Activated T-cell treated with anti-CD3 and anti-CD28 coated beads, Interleukin-2, amount 50 U/mL, for 72 hours (primary cell): ENCODE results near the gene MYO1B. TPM values are rescaled to one million over a fixed set of nuclear protein-coding genes. Genes with fewer than 3 reads are reported as not detected.

Experiments
- ATAC-seq, 2 donors: fragments of 150-1000 bp; cut with Tn5 transposase; replicated peaks in 1 of 2; 2 replicates each; pipeline ENCODE4 v1.10.0; 2021; ENCODE audit warnings: moderate library complexity in 2 of 2, mild to moderate bottlenecking in 1 of 2
- DNase-seq, 2 donors: peaks; one replicate each; pipeline ENCODE4 v3.0.0; 2021 to 2022; ENCODE audit warnings: mixed read lengths in 1 of 2
- H3K27ac Mint-ChIP-seq: one replicate; pipeline ENCODE4 v1.8.0; 2022; ENCODE audit warnings: mild to moderate bottlenecking, moderate library complexity, mixed read lengths
- H3K27me3 Mint-ChIP-seq: one replicate; pipeline ENCODE4 v1.8.0; 2022; ENCODE audit warnings: low read depth, mixed read lengths
- H3K36me3 Mint-ChIP-seq, 2 donors: one replicate each; pipeline ENCODE4 v1.8.0; 2022; ENCODE audit warnings: mixed read lengths in 2 of 2, mild to moderate bottlenecking in 1 of 2; ENCODE audit not compliant: insufficient read depth in 2 of 2
- H3K4me1 Mint-ChIP-seq: one replicate; pipeline ENCODE4 v1.8.0; 2022; ENCODE audit warnings: low read depth, mixed read lengths
- H3K4me3 Mint-ChIP-seq, 2 donors: one replicate each; pipeline ENCODE4 v1.8.0; 2022; ENCODE audit warnings: mild to moderate bottlenecking in 2 of 2, mixed read lengths in 2 of 2, moderate library complexity in 2 of 2
- H3K9me3 Mint-ChIP-seq, 2 donors: one replicate each; pipeline ENCODE4 v1.8.0; 2022; ENCODE audit warnings: mixed read lengths in 2 of 2
- total RNA-seq, 2 donors: library from RNA; stranded (reverse); gene quantifications; one replicate each; pipeline ENCODE4 v1.2.3, GENCODE V29; 2022

The MYO1B gene
- total RNA-seq, 2 donors from 2014 or later = 24.4 to 37.5 TPM

DNA sequence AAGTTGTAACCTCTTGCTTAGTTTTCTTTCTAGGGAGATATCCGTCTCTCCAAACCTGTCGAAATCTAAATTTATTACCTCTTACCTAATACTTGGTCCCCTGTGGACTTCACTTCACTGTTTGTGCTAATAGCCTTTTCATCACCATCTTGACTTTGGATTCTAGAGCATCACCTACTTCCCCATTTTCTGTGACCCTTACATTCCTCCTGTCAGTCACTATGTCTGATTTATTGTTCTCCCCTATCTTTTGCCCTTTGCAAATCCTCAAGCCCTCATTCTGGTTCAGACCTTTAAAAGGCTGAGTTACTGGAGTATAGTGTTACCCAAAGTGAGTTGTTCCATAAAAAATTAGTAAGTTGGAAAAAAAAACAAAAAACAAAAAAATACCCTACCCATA, 7.5 kb downstream of the MYO1B start:
- Mint-ChIP-seq H3K27ac (no peak overlapping the region), H3K9me3 (no peaks in the 10 kb centered on the region), H3K27me3 (peaks cover 15% of the 10 kb centered on the region), H3K4me3 (no peak overlapping the region), H3K4me1 (peaks cover 2% of the 10 kb centered on the region), H3K36me3 (no peaks in the 10 kb centered on the region)
- ATAC-seq (no peak), DNase-seq (no peak)

DNA sequence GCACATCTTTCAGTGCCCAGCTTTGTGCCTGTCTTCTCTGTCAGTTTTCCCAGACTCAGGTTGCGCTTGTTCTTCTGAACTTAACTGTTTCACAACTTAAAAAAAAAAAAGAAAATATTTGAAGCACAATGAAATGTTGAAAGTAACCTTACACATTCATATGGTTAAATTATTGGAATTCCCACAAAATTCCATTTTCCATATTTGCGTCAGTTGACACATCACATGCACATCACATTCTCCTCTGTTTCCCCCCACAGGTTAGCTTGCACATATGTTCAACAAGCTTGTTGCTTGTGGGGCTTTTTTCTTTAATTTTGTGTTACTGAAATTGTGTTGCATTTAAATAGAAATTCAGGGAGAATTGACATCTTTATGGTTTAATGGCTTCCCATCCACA, 8.3 kb downstream of the MYO1B start:
- Mint-ChIP-seq H3K36me3 (no peaks in the 10 kb centered on the region), H3K4me3 (no peak overlapping the region), H3K4me1 (no peaks in the 10 kb centered on the region), H3K9me3 (no peaks in the 10 kb centered on the region), H3K27me3 (peaks cover 12% of the 10 kb centered on the region), H3K27ac (no peak overlapping the region)
- ATAC-seq (no peak), DNase-seq (no peak)

- H3K4me1 Mint-ChIP-seq = no peaks in the 10 kb centered on the region
- H3K27me3 Mint-ChIP-seq = no peaks in the 10 kb centered on the region
- H3K9me3 Mint-ChIP-seq = no peaks in the 10 kb centered on the region
- H3K4me3 Mint-ChIP-seq = no peak overlapping the region
- ATAC-seq = no peak
- H3K36me3 Mint-ChIP-seq = no peaks in the 10 kb centered on the region
- no peak for DNase-seq
- no peak overlapping the region for H3K27ac Mint-ChIP-seq
Observed at GRCh38 chr2:191255271-191255670, 10.1 kb downstream of the MYO1B start.

DNA sequence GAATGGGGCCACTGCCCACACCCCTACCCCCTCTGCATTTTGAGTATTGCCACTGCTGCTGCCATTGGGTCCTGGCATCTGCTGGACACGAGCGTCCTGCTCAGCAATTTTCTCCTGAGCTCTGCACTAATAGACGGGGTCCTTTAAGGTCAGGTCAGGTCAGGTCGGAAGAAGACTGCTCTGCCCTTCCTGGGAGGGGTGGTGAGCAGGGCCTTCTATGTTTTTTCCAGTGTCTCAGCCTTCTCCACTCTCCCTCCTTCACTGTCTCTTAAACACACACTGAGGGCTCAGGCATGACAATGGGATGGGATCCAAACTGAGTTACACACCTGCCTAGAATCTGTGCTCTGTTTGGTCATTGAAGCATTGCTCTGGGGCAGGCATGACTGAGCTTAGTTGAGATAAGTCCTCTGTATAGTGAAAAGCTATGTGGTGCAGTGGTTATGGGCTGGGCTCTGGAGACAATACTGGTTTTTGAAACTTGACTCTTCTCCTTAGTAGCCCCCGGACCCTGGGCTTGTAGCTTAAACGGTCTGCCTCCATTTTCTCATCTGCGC, 10.6 kb downstream of the MYO1B start:
- no peaks in the 10 kb centered on the region for H3K4me1 Mint-ChIP-seq
- H3K36me3 Mint-ChIP-seq = no peaks in the 10 kb centered on the region
- H3K27ac Mint-ChIP-seq = no peak overlapping the region
- no peak overlapping the region for H3K4me3 Mint-ChIP-seq
- no peak for ATAC-seq
- DNase-seq = no peak
- H3K27me3 Mint-ChIP-seq = no peaks in the 10 kb centered on the region
- no peaks in the 10 kb centered on the region for H3K9me3 Mint-ChIP-seq

GRCh38 chr2:191257934-191258333, 12.7 kb downstream of the MYO1B start:
- H3K27me3 Mint-ChIP-seq = no peaks in the 10 kb centered on the region
- no peak for ATAC-seq
- H3K36me3 Mint-ChIP-seq = no peaks in the 10 kb centered on the region
- no peak for DNase-seq
- no peak overlapping the region for H3K27ac Mint-ChIP-seq
- no peak overlapping the region for H3K4me3 Mint-ChIP-seq
- no peaks in the 10 kb centered on the region for H3K9me3 Mint-ChIP-seq
- H3K4me1 Mint-ChIP-seq = peaks cover 5% of the 10 kb centered on the region

- Mint-ChIP-seq H3K9me3 (no peaks in the 10 kb centered on the region), H3K27me3 (no peaks in the 10 kb centered on the region), H3K4me3 (no peak overlapping the region), H3K36me3 (no peaks in the 10 kb centered on the region), H3K4me1 (peaks cover 7% of the 10 kb centered on the region), H3K27ac (no peak overlapping the region)
- DNase-seq (no peak), ATAC-seq (no peak)
Observed at GRCh38 chr2:191258996-191259395, 13.8 kb downstream of the MYO1B start.

DNA sequence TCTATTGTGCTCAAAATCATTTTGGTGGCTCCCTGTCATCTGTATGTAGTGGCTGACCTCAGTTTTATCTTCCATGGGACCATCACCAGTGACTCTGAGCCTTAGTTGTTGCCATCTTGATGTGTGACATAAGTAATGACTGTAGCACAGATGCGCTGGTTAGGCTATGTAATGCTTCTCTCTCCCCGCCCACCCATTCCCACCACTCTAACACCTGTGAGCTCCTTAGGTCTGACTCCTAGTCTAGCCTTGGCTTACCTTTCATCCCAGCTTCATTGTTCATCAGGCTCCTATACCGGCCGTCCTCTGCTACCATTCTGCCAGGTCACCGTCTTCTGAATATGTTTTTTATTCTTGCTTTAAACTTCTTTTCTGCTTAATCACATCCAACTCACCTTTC, 17.2 kb downstream of the MYO1B start:
- DNase-seq (no peak), ATAC-seq (no peak)
- H3K36me3 Mint-ChIP-seq = no peaks in the 10 kb centered on the region
- H3K4me3 Mint-ChIP-seq = no peak overlapping the region
- peaks cover 15% of the 10 kb centered on the region for H3K4me1 Mint-ChIP-seq
- H3K9me3 Mint-ChIP-seq = no peaks in the 10 kb centered on the region
- H3K27ac Mint-ChIP-seq = no peak overlapping the region
- no peaks in the 10 kb centered on the region for H3K27me3 Mint-ChIP-seq

- no peaks in the 10 kb centered on the region for H3K36me3 Mint-ChIP-seq
- no peak overlapping the region for H3K4me3 Mint-ChIP-seq
- H3K9me3 Mint-ChIP-seq = no peaks in the 10 kb centered on the region
- DNase-seq = no peak
- no peaks in the 10 kb centered on the region for H3K27me3 Mint-ChIP-seq
- peaks cover 15% of the 10 kb centered on the region for H3K4me1 Mint-ChIP-seq
- H3K27ac Mint-ChIP-seq = no peak overlapping the region
- no peak for ATAC-seq
Observed at GRCh38 chr2:191263050-191263449, 17.8 kb downstream of the MYO1B start.

- DNase-seq = no peak
- peak in 1 of 2 donors; percentile 33 for ATAC-seq
Observed at GRCh38 chr2:191264647-191265081, 19.5 kb downstream of the MYO1B start.

GRCh38 chr2:191265311-191266170, 20.3 kb downstream of the MYO1B start:
- no peak for DNase-seq
- no peak for ATAC-seq
- peaks cover 15% of the 10 kb centered on the region for H3K4me1 Mint-ChIP-seq
- no peaks in the 10 kb centered on the region for H3K27me3 Mint-ChIP-seq
- H3K36me3 Mint-ChIP-seq = no peaks in the 10 kb centered on the region
- no peaks in the 10 kb centered on the region for H3K9me3 Mint-ChIP-seq
- H3K27ac Mint-ChIP-seq = no peak overlapping the region
- H3K4me3 Mint-ChIP-seq = no peak overlapping the region

More at GRCh38 chr2:191264647-191265081, 19.5 kb downstream of the MYO1B start:
- Mint-ChIP-seq H3K9me3 (no peaks in the 10 kb centered on the region), H3K27me3 (no peaks in the 10 kb centered on the region), H3K36me3 (no peaks in the 10 kb centered on the region), H3K4me1 (peaks cover 15% of the 10 kb centered on the region), H3K27ac (no peak overlapping the region), H3K4me3 (no peak overlapping the region)

GRCh38 chr2:191266201-191266600, 21.0 kb downstream of the MYO1B start:
- Mint-ChIP-seq H3K27ac (no peak overlapping the region), H3K9me3 (no peaks in the 10 kb centered on the region), H3K4me3 (no peak overlapping the region), H3K27me3 (no peaks in the 10 kb centered on the region), H3K4me1 (peaks cover 15% of the 10 kb centered on the region), H3K36me3 (no peaks in the 10 kb centered on the region)
- DNase-seq (no peak), ATAC-seq (no peak)

- Mint-ChIP-seq H3K36me3 (no peaks in the 10 kb centered on the region), H3K27me3 (no peaks in the 10 kb centered on the region), H3K9me3 (no peaks in the 10 kb centered on the region), H3K27ac (no peak overlapping the region), H3K4me3 (no peak overlapping the region), H3K4me1 (peaks cover 8% of the 10 kb centered on the region)
- DNase-seq (no peak), ATAC-seq (no peak)
Observed at GRCh38 chr2:191268596-191268995, 23.4 kb downstream of the MYO1B start.

DNA sequence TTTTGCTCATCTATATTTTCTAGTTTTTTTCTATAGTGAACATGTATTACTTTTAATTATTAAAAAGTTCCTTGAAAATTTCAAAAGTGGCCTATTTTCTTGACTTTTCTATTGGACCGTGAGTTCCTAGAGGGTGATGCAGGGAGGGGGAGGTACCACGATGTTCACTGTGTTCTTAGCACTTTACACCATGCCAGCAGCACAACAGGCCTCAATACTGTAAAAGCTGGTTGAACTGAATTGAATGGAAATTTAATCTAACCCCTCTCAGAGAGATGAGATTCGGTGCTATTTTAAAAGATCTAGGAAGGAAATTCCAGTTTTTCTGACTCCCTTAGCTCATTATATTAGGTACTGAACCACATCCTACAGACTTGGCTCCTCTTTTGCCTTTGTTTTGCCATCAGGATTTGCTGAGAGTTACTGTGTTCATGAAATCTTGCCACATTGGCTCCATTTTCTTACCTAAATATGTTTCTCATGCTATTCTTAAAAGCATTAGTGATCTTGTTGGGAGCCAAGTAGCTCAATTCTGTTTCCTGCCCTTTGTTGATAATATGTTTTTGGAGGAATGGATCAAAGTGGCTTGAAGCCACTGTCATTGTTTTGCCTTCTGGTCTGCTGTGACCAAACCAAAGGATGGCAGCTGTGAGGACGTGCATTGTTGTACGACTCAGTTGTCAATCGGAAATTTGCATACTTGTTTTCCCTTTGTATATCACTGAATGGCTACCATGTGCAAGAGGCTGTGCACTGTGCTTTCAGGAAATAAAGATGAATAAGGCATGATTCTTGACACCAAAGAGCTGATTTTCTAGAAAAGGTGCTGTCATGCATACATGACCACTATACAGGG, 25.3 kb downstream of the MYO1B start:
- Mint-ChIP-seq H3K36me3 (no peaks in the 10 kb centered on the region), H3K27ac (no peak overlapping the region), H3K9me3 (no peaks in the 10 kb centered on the region), H3K4me3 (no peak overlapping the region), H3K27me3 (no peaks in the 10 kb centered on the region), H3K4me1 (no peaks in the 10 kb centered on the region)
- DNase-seq = no peak
- ATAC-seq = no peak
